Activated T-helper 1 cell treated with anti-CD3 and anti-CD28 coated beads, Interleukin-12 subunit alpha, Interleukin-12 subunit beta, Interleukin-2, Interleukin-4 antibody, amounts not matched to agents 30 ng/mL and 10 ng/mL and 1 ng/mL, durations not matched to agents 14 hours and 24 hours and 36 hours (primary cell): ENCODE data around the gene SLC16A7. TPM values are rescaled to one million over a fixed set of nuclear protein-coding genes. Genes with fewer than 3 reads are reported as not detected.

ENCODE experiments used
- DNase-seq: peaks from one replicate; pipeline ENCODE4 v3.0.0; 2021; ENCODE audit warnings: low spot score
- H3K27ac Mint-ChIP-seq: one replicate; pipeline ENCODE4 v1.8.0; 2021; ENCODE audit warnings: mild to moderate bottlenecking, mixed read lengths
- H3K27me3 Mint-ChIP-seq: one replicate; pipeline ENCODE4 v1.8.0; 2022; ENCODE audit warnings: mild to moderate bottlenecking, moderate library complexity, mixed read lengths; ENCODE audit not compliant: insufficient read depth
- H3K36me3 Mint-ChIP-seq: one replicate; pipeline ENCODE4 v1.8.0; 2021; ENCODE audit warnings: low read depth, mixed read lengths
- H3K4me1 Mint-ChIP-seq: one replicate; pipeline ENCODE4 v1.8.0; 2021; ENCODE audit warnings: low read depth, mixed read lengths
- H3K4me3 Mint-ChIP-seq: one replicate; pipeline ENCODE4 v1.8.0; 2021; ENCODE audit warnings: mild to moderate bottlenecking, moderate library complexity, mixed read lengths
- H3K9me3 Mint-ChIP-seq: one replicate; pipeline ENCODE4 v1.8.0; 2021; ENCODE audit warnings: mixed read lengths
- intact Hi-C: fragments of 100-400 bp; cut with micrococcal nuclease; formaldehyde crosslinking; loops from one replicate; pipeline ENCODE4 v1.15.1; 2024
- total RNA-seq: library from RNA; stranded (reverse); gene quantifications from 2 replicates; pipeline ENCODE4 v1.2.3, GENCODE V29; 2022

SLC16A7 gene, protein sequence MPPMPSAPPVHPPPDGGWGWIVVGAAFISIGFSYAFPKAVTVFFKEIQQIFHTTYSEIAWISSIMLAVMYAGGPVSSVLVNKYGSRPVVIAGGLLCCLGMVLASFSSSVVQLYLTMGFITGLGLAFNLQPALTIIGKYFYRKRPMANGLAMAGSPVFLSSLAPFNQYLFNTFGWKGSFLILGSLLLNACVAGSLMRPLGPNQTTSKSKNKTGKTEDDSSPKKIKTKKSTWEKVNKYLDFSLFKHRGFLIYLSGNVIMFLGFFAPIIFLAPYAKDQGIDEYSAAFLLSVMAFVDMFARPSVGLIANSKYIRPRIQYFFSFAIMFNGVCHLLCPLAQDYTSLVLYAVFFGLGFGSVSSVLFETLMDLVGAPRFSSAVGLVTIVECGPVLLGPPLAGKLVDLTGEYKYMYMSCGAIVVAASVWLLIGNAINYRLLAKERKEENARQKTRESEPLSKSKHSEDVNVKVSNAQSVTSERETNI
- 38.7 and 40.0 TPM in 2 replicates for total RNA-seq

DNA sequence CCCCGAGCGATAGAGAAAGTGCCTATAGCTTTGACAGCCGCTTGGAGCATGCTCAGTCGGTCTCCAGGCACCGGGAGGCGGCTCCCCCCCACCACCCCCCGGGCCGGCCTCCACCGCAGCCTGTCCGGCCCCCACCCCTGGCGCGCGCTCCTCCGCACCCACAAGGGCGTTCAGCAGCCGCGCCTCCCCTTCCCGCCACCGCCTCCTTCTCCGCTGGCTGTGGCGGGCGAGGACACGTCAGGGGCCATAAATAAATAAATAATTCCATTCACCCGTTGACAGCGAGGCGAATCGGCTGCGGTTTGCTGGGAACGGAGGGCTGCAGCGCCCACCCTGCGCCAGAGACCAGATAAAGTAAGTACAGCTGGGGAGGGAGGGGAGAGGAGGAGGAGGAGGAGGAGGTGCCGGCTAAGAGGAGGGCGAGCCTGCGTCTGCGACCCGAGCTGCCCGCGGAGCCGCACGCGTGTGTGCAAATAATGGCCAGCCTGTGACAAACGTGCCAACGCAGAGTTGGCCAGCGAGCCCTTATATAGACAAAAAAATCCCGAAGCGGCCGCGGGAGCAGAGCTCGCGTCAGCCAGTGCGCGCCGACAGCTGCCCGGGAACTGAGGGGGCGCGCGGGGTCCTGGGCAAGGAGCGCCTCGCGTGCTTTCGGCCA, at the start of gene SLC16A7:
TSS of gene SLC16A7 (plus strand) at position 147 of the 658 bp plus-strand sequence. CDS start 108,773 bp downstream, outside the sequence.
- Mint-ChIP-seq H3K4me1 (peaks cover 46% of the 10 kb centered on the region), H3K27ac (peak within 1 kb of the TSS; percentile 100), H3K4me3 (peak within 1 kb of the TSS; percentile 96), H3K36me3 (peaks cover 7% of the 10 kb centered on the region), H3K9me3 (no peaks in the 10 kb centered on the region), H3K27me3 (no peaks in the 10 kb centered on the region)
- intact Hi-C loops: loop anchor here (1.0 to 10.0 kb wide), 7 partner anchors 13 to 1854 kb away; partner anchors contain the start of genes ATP23, EEF1AKMT3 and METTL1
- peak; percentile 67 for DNase-seq

DNA sequence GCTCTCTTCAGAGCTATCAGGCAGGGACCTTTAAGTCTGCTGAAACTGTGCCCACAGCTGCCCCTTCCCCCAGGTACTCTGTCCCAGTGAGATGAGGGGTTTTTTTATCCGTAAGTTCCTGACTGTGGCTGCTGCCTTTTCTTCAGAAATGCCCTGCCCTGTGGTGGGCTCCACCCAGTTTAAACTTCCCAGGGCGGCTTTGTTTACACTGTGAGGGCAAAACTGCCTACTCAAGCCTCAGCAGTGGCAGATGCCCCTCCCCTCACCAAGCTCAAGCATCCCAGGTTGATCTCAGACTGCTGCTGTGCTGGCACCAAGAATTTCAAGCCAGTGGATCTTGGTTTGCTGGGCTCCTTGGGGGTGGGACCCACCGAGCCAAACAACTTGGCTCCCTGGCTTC, 46.9 kb upstream of the SLC16A7 start:
- Mint-ChIP-seq H3K4me3 (no peak overlapping the region), H3K4me1 (no peaks in the 10 kb centered on the region), H3K27ac (no peak overlapping the region), H3K9me3 (no peaks in the 10 kb centered on the region), H3K27me3 (no peaks in the 10 kb centered on the region), H3K36me3 (no peaks in the 10 kb centered on the region)
- intact Hi-C loops: no loop called here
- no peak for DNase-seq

DNA sequence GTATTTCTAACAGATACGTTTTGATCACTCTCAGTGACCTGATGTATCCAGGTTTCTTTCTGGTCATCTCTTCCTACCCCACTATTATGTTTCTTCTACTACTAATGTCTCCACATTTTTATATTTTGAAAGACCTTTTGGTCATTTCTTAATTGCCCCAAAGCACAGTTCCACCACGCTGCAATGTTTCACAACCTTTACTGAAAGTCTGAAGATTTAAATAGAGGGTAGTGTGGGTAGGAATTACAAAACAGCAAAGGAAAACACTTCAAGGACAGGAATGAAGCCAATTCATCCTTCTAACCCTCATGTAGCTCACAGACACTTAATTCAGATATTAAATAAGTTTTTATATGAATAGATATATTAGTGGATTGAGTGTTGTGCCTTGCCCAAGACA, 36.1 kb upstream of the SLC16A7 start:
- Mint-ChIP-seq H3K36me3 (no peaks in the 10 kb centered on the region), H3K27ac (no peak overlapping the region), H3K27me3 (peaks cover 4% of the 10 kb centered on the region), H3K4me1 (no peaks in the 10 kb centered on the region), H3K9me3 (no peaks in the 10 kb centered on the region), H3K4me3 (no peak overlapping the region)
- intact Hi-C loops: no loop called here
- no peak for DNase-seq

DNA sequence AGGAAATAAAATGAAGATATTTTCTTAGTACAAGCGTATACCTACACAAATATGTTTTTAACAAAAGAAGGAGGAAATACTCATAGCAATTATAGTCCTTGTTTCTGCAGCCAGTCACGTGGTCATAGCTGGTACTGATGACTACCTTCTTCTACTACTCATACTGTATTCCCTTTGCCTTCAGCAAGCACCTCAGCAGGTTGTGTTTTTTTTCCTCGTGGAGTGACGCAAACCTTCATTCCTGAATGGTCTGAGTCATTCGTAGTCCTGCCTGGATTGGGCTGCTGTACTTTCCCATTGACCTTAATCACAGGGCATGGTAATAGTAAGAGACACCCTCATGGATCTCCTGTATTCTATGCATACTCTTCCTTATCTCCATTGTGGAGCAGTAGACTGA, 25.7 kb upstream of the SLC16A7 start:
- no peak overlapping the region for H3K4me3 Mint-ChIP-seq
- H3K27ac Mint-ChIP-seq: no peak overlapping the region
- peaks cover 8% of the 10 kb centered on the region for H3K27me3 Mint-ChIP-seq
- DNase-seq: no peak
- H3K4me1 Mint-ChIP-seq: no peaks in the 10 kb centered on the region
- H3K36me3 Mint-ChIP-seq: no peaks in the 10 kb centered on the region
- H3K9me3 Mint-ChIP-seq: no peaks in the 10 kb centered on the region
- intact Hi-C loops: no loop called here

DNA sequence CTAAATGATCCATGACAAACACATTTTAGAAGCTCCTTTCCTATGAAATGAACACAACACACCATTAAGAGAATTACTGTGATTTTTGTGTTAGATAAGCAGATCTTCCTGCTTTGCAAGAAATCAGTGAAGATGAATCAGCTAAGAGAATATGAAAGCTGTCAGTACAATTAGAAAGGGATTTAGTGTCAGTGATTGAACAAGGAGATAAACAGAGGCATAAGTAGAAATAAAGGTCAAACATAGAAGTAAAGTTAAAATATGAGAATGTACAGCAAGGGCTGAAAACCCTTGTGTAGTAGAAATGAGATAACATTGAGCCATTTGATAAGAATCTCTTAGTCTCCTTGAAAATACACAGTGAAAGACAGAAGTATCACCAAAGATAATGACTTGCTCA, 21.4 kb upstream of the SLC16A7 start:
- peaks cover 11% of the 10 kb centered on the region for H3K9me3 Mint-ChIP-seq
- peaks cover 7% of the 10 kb centered on the region for H3K36me3 Mint-ChIP-seq
- no peak for DNase-seq
- no peak overlapping the region for H3K27ac Mint-ChIP-seq
- intact Hi-C loops: no loop called here
- H3K27me3 Mint-ChIP-seq: no peaks in the 10 kb centered on the region
- peaks cover 19% of the 10 kb centered on the region for H3K4me1 Mint-ChIP-seq
- H3K4me3 Mint-ChIP-seq: no peak overlapping the region

DNA sequence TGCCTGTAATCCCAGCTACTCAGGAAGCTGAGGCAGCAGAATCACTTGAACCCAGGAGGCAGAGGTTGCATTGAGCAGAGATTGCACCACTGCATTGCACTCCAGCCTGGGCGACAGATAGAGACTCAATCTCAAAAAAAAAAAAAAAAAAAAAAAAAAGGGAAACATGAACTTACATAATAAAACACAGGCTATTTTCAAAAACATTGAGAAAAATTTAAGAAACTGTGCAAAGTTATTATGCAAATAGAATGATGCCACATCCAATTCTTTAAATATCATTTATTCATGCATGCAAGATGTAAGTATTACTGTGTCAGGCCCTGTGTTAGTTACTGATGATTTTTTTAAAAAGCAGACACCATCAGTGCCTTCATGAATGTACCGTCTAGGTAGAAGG, 20.0 kb upstream of the SLC16A7 start:
- H3K9me3 Mint-ChIP-seq: peaks cover 11% of the 10 kb centered on the region
- H3K36me3 Mint-ChIP-seq: peaks cover 7% of the 10 kb centered on the region
- H3K4me3 Mint-ChIP-seq: no peak overlapping the region
- intact Hi-C loops: no loop called here
- peaks cover 19% of the 10 kb centered on the region for H3K4me1 Mint-ChIP-seq
- no peak overlapping the region for H3K27ac Mint-ChIP-seq
- H3K27me3 Mint-ChIP-seq: peaks cover 3% of the 10 kb centered on the region
- DNase-seq: no peak

DNA sequence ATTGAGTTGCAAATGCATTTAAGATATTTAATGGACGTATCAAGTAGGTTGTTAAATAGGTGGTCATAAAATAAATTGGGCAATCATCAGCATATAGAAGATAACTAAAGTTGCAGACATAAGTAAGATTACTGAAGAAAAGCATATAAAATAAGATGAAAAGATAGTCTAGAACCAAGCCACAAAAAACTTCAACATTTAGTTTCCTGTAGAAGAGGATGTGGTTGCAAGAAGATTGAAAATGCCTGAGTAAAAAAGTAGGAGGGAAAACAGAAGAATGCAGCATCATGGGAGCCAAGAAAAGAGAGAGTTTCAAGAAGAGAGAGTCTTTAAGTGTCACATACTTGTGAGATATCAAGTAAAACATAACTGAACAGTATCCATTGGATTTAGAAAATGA, 17.6 kb upstream of the SLC16A7 start:
- Mint-ChIP-seq H3K4me3 (peak overlapping the region; percentile 27), H3K27me3 (peaks cover 3% of the 10 kb centered on the region), H3K27ac (peak overlapping the region; percentile 15), H3K36me3 (peaks cover 7% of the 10 kb centered on the region), H3K9me3 (peaks cover 11% of the 10 kb centered on the region), H3K4me1 (peaks cover 25% of the 10 kb centered on the region)
- intact Hi-C loops: no loop called here
- no peak for DNase-seq

DNA sequence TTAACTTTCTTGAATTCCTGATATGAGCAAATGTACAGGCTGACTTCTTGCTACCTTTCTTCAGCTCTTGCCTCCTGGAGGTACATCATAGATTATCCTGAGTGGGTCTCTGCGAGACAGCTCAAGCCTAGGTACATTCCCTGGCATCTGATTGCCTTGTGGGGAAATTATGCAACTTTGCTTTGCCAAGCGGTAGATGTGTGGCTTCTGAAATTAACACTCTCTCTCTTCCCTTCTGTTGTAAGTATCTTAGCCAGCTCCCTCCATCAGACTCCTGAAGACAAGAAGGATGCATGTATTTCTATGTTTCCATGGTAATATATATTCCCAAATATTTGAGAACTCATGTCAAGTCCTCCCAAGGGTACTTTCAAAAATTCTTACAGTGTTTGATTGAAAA, 16.2 kb upstream of the SLC16A7 start:
- Mint-ChIP-seq H3K4me3 (no peak overlapping the region), H3K4me1 (peaks cover 26% of the 10 kb centered on the region), H3K27me3 (peaks cover 5% of the 10 kb centered on the region), H3K27ac (no peak overlapping the region), H3K36me3 (peaks cover 7% of the 10 kb centered on the region), H3K9me3 (peaks cover 11% of the 10 kb centered on the region)
- no peak for DNase-seq
- intact Hi-C loops: no loop called here

DNA sequence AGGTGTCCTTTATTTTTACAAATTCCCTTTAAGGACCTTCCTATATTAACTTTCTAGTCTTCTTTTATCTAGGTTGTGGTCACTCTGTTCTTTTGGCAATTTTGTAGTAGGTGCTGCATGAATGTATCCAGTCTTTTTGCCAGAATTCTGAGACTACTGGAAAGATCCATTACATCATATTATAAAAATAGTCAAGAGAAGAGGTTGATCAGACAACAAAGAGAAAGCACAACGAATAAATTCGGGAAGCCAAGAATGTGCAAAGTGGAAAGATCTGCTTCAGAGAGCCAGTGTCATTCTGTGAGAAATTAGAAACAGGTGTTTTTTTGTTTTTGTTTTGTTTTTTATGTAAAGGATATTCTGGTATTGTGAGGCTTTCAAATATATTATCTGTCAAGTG, 15.8 kb upstream of the SLC16A7 start:
- Mint-ChIP-seq H3K4me3 (no peak overlapping the region), H3K27me3 (peaks cover 5% of the 10 kb centered on the region), H3K27ac (no peak overlapping the region), H3K9me3 (peaks cover 11% of the 10 kb centered on the region), H3K36me3 (peaks cover 7% of the 10 kb centered on the region), H3K4me1 (peaks cover 26% of the 10 kb centered on the region)
- intact Hi-C loops: no loop called here
- no peak for DNase-seq

DNA sequence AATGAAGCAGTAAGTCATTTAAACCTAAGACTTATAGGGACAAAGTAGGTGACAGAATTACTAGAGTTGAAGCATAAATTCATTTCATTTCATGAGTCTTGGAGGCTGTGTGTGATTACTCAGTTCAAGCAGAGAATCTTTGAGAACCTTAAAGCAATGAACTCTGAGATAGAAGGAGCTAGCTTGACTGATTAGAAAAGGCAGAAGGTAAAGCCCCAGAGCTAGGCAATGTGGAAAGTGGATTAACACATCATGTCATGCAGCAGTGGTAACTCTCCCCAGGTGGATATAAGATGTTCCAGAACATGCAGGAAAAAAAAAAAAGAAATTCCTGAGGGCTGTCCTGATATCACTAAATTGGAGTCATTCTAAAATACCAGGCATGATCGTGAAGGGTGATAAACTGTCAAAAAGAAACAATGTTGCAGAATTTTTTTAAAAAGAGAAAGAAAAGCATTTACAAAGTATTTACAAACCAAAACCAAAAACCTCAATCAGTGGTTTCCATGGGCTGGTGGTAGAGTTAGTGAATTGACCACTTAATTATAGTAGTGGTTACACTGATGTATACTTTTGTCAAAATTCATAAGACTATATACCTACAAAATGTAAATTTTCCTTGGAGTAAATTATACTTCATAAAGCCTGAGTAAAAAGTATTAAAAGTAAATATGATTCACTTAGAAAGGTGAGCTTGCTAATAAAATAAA, 12.7 kb upstream of the SLC16A7 start:
- H3K27me3 Mint-ChIP-seq: peaks cover 5% of the 10 kb centered on the region
- H3K9me3 Mint-ChIP-seq: peaks cover 4% of the 10 kb centered on the region
- intact Hi-C loops: loop anchor here (1.0 kb wide), 1 partner anchor 13 kb away; the partner anchor contains the start of gene SLC16A7
- H3K4me3 Mint-ChIP-seq: no peak overlapping the region
- H3K27ac Mint-ChIP-seq: no peak overlapping the region
- H3K36me3 Mint-ChIP-seq: peaks cover 3% of the 10 kb centered on the region
- DNase-seq: no peak
- H3K4me1 Mint-ChIP-seq: peaks cover 15% of the 10 kb centered on the region

DNA sequence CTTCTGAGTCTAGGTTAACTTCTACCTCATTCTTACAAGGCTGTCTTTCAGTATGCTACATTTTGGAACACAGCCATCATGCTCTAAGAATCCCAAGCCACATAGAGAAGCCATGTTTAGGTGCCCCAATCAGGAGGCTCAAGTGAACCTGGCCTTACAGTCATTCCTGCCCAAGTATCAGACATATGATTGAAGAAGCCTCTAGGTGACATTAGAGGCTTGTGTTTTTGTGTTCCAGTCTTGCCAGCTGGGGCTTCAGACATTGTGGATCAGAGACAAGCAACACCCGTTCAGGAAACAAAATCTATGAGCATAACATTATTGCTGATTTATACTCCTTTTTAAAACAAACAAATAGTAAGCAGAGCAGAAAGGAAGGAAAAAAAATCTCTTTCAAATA, 8.1 kb upstream of the SLC16A7 start:
- intact Hi-C loops: no loop called here
- no peak overlapping the region for H3K27ac Mint-ChIP-seq
- peaks cover 3% of the 10 kb centered on the region for H3K27me3 Mint-ChIP-seq
- no peaks in the 10 kb centered on the region for H3K9me3 Mint-ChIP-seq
- no peak for DNase-seq
- no peak overlapping the region for H3K4me3 Mint-ChIP-seq
- no peaks in the 10 kb centered on the region for H3K36me3 Mint-ChIP-seq
- peaks cover 7% of the 10 kb centered on the region for H3K4me1 Mint-ChIP-seq

DNA sequence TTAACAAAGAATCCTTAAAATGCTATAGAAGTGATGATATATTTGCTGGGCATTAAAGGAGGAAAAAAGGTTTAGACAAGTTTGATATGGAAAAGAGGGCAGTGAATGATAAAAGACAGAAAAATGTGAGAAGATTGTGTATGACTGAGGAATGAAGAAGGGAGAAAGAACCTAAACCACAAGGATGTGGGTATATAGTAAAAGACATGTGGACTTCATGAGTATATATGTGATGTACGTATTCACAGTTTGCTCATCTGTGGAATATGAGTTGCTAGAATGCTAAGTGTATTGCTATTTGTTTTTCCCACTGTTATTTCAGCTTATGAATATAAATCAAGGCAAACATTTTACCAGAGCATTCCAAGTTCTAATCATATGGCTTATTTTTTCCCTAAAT, 2.1 kb upstream of the SLC16A7 start:
- Mint-ChIP-seq H3K9me3 (no peaks in the 10 kb centered on the region), H3K4me1 (peaks cover 41% of the 10 kb centered on the region), H3K4me3 (peak overlapping the region; percentile 32), H3K27me3 (no peaks in the 10 kb centered on the region), H3K27ac (no peak overlapping the region), H3K36me3 (peaks cover 2% of the 10 kb centered on the region)
- intact Hi-C loops: loop anchor here (10.0 kb wide), 1 partner anchor 1649 kb away; the partner anchor contains the start of gene ATP23
- no peak for DNase-seq
